OCI-LY7 (cell line): ENCODE data around the gene TMEM244.

Experiments
- EZH2phosphoT487 ChIP-seq: fragments of 200-600 bp; sonication (generic); IDR thresholded peaks from 2 replicates; pipeline ENCODE4 v1.6.1; 2018; ENCODE audit warnings: low read depth, borderline replicate concordance, mild to moderate bottlenecking, mixed run types, antibody characterized with exemption, low read length, moderate library complexity, mixed read lengths
- TF ChIP-seq, protein P1 (sequence below): fragments of 200-600 bp; sonication (generic); conservative IDR thresholded peaks from 2 replicates; pipeline ENCODE4 v1.5.1; 2014; ENCODE audit warnings: mild to moderate bottlenecking, antibody characterized with exemption, low read length, moderate library complexity, mixed read lengths

DNA sequence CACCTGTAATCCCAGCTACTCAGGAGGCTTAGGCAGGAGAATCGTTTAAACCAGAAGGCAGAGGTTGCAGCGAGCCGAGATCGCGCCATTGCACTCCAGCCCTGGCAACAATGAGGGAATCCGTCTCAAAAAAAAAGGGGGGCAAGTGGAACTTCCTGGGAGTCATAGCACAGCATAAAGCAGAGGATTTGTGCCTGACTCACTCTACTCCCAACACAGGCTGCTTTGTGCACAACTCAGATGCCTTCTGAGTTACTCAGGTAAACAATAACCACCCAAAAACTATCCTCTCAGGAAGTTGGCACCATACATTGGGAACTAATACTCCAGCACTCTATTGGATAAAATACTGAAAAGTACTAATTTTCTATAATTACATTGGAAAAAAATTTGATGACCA is 2.5 kb upstream of the TMEM244 start:
- TF ChIP-seq, protein P1, sequence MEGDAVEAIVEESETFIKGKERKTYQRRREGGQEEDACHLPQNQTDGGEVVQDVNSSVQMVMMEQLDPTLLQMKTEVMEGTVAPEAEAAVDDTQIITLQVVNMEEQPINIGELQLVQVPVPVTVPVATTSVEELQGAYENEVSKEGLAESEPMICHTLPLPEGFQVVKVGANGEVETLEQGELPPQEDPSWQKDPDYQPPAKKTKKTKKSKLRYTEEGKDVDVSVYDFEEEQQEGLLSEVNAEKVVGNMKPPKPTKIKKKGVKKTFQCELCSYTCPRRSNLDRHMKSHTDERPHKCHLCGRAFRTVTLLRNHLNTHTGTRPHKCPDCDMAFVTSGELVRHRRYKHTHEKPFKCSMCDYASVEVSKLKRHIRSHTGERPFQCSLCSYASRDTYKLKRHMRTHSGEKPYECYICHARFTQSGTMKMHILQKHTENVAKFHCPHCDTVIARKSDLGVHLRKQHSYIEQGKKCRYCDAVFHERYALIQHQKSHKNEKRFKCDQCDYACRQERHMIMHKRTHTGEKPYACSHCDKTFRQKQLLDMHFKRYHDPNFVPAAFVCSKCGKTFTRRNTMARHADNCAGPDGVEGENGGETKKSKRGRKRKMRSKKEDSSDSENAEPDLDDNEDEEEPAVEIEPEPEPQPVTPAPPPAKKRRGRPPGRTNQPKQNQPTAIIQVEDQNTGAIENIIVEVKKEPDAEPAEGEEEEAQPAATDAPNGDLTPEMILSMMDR = no peak
- TF ChIP-seq EZH2phosphoT487 = no peak
